HG03558 (cell line): ENCODE results near the gene SLC25A27.
"Not testable (repeated sequence)": the region's sequence is repeated elsewhere in the genome, so short reads cannot be mapped to it uniquely, and the experiment has no call there.

ENCODE experiments used
- ATAC-seq: cut with Tn5 transposase; IDR thresholded peaks from one replicate; pipeline ENCODE4 v1.9.1; 2021; ENCODE audit warnings: moderate number of reproducible peaks; ENCODE audit not compliant: unreplicated experiment; ENCODE audit errors: extremely low read depth

Gene SLC25A27, protein sequence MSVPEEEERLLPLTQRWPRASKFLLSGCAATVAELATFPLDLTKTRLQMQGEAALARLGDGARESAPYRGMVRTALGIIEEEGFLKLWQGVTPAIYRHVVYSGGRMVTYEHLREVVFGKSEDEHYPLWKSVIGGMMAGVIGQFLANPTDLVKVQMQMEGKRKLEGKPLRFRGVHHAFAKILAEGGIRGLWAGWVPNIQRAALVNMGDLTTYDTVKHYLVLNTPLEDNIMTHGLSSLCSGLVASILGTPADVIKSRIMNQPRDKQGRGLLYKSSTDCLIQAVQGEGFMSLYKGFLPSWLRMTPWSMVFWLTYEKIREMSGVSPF

DNA sequence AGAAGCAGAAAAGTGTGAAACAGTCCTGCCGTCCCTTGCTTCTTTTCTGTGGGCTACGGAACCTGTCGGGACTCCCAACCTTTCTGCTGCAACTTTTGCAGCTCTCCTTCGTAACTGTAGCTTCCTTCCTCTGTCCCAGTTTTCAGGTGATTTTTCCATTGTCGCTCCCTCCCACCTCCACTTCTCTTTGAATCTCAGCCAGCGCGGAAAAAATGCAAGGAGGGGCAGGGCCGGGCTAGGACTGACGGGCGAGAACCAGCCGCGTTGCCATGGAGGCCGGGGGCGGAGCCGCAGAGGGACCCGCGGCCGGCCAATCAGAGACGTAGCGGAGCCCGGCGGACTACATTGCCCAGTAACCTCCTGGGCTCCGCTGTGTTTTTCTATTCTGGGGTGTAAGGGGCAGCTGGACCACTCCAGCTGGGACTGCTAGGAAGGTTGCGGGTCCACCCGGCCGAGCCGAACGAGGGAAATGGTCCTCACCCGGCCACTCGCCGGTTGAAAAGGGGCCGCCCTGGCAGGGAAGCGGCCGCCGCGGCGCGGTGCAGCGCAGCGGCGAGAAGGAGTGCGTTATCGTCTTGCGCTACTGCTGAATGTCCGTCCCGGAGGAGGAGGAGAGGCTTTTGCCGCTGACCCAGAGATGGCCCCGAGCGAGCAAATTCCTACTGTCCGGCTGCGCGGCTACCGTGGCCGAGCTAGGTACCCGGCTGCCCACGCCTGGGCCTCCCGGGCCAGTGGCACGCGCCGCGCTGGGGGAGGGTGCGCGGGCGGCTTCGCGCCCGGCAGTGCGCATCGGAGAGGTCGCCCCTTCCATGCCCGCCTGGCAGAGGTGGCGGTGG, at the start of gene SLC25A27, which contains the start of gene CYP39A1:
SLC25A27 (plus strand) TSS at position 373 of the 836 bp plus-strand sequence; CDS start at position 591, 218 bp downstream.
CYP39A1 (minus strand) TSS at position 216 of the 836 bp plus-strand sequence. CDS start 236 bp downstream, outside the sequence.
- ATAC-seq: peak; percentile 100

DNA sequence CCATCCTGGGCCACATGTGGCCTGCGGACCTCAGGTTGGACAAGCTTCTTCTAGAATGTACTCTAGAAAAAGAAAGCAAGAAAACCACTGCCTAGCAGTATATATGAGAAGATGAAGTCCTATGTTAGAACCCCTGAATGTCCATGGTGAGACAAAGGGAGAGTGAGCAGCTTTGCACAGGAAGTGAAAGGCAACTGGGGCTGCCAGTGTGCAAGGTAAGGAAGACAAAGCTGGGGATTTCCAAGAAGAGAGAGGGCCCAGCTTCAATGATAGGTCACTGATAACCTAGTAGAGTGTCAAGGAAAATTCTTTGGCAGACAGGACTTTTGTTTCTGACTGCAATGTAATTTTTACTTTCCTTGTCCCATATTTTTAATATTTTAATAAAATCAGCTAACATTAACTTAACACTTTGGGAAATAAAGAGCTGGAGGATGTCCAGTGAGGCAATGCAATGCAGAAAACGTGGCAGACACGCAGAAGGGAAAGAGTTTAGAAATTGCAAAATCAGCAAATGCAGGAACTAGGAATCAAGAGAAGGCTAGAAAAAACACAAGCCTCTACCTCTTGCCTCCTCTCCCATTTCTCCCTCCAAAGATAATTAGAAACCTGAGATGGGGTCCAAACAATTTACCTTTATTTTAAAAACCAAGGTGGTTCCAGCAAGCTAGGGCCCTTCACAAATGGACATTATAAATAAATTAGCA, 47.5 kb upstream of the SLC25A27 start:
- ATAC-seq: no peak

DNA sequence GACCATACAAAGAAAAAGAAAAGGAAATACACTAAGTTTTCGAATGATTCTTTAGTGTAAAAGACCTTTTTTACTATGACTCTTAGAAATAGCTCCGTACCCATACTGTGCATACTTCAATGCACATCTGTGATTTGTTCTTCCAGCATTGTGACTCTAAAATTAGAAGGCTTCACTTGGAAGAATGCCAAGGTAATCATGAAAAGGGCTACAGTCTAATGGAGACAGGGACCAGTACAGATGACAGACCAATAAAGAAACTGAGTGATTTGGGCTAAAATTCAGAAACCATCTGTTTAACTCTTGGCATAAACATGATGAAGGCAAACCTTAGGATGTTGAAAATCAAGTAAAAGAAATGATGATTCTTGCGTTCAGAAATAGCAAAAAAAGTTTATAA, 46.4 kb upstream of the SLC25A27 start:
- ATAC-seq: no peak

DNA sequence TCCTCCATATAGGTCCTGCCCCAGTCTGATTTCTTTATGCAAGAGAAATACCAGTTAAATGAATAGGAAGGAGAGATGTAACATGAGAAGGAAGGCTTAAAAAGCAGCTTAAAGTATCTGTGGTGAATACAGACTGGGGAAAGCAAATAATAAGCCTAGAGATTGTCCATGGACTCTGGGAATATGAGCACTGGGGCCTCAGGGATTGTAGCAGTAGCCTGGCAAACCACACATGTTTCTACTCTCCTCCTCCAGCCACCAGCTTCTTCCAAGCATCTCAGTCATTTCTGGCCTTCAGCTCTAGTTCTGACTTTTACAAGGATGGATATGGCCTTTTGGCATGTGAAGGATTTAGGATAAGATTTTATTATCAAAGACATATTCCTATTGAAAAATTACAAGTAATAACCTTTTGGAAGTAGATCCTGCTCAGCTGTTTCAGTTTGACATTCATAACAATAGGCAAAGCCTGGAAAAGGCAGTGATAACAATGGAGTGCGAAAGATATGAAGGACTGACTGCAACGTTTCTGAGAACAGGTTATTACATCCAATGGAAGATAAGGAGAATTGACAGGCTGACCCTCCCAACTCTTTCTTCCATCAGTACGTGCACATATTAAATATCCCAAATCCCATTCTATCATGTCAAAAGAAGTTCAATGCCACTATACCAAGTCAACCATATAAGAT, 41.8 kb upstream of the SLC25A27 start:
- no peak for ATAC-seq

DNA sequence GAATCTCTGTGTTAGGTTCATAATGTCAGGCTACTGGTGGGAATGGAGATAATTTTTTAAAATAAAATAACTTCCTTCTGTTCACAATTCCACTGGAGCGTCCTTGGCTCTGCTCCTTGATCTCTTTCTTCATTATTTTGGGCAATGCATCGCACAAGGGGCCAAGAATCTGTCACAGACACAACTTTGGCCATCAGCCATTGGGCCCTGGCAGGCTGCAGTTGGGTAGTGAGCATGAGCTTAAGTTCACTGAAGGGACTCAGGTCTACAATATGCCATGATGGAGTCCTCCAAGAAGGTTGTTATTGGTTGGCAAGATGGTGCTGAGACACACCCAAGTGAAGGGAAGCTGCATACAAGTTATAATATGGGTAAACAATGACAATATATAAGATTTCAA, 40.1 kb upstream of the SLC25A27 start:
- ATAC-seq: no peak

DNA sequence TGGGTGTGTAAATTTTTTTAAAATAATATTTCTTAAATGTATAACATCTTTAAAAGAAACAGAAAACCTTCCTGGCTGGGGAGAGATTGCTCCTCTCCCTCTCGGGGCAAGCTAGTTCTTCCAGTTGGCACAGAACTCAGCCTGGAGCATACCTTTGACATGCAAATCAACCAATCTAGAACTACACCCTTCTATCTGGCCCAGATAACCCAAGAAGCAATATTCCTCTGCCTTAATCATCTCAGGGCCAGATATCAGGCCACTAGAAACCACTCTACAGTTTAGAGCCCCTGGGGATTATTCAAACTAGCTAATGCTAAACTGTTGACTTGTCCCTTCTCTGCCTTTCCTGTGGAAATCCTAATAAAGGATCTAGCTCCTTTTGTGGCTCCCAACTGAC, 34.0 kb upstream of the SLC25A27 start:
- ATAC-seq: no peak

DNA sequence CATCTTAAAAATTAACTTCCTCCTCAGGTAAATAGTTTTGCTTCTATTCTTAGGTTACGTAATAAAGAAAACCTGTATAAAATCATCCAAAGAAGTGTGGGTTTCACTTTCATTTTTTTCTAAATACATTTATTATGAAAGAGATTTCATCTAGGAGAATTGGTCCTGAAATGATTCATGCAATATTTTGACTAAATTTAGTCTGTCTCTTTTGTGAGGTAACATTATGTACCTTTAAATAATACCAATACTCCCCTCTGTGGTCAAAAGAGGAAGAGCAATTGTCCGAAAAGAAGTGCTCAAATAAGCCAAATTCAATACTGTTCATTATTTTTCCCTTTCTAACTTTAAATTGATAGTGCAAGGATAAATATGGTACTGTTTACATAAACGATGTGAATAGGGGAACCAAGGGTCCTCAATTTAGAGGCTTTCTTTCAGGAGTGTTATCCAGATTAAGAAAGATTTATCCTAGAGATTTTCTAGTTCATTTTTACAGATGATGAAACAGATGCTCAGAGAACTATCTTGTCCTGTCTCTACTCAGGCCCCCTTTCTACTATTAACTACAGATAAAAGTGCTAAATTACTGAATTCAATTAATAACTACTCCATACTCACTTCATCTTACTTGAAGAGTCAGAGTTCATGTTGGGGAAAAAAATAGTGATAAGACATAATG, 26.4 kb upstream of the SLC25A27 start:
- ATAC-seq: no peak

DNA sequence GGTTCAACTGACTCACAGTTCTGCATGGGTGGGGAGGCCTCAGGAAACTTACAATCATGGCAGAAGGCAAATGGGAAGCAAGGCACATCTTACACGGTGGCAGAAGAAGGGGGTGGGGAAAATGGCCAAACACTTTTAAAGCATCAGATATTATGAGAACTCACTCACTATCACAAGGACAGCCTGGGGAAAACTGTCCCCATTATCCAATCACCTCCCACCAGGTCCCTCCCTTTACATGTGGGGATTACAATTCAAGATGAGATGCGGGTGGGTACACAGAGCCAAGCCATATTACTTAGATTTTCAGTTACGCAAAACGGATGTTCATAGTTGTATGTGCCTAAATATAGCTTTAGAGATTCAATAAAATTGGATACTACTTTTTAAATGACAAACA, 25.8 kb upstream of the SLC25A27 start:
- ATAC-seq: no peak

DNA sequence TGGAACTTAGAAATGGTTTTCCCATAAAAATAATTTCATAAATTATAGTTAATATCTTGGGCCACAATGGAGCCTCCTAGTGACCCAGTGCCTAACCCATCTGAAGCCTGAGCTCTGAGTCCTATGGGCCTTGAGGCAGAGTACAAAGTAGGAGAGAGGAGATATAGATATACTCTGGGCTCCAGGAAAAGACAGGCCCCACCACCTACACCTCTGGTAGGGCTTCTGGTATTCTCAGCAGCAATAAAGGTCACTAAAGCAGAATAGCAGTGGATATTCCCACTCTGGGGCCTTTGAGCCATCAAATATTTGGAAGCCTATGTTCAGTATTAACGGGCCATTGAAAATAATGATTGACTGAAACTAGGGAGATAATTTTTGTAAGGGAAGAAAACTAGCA, 24.3 kb upstream of the SLC25A27 start:
- ATAC-seq: no peak

DNA sequence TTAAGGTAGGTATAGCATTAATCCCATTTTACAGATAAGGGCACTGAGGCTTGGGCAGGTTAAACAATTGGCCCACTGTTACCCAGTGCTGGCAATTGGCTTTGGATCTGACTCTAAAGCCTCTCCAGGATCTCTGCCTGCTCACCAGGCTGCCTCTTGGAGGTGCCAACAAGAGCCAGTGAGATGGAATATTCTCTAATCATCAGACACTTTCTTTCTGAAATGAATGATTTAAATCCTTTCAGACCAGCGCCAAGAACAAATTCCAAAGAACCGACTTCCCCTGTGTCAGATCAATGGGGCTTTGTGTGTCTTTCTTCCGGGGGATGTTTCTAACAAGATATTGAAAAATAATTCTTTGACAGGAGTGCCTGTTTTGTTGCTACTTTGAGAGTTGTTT, 23.8 kb upstream of the SLC25A27 start:
- no peak for ATAC-seq

DNA sequence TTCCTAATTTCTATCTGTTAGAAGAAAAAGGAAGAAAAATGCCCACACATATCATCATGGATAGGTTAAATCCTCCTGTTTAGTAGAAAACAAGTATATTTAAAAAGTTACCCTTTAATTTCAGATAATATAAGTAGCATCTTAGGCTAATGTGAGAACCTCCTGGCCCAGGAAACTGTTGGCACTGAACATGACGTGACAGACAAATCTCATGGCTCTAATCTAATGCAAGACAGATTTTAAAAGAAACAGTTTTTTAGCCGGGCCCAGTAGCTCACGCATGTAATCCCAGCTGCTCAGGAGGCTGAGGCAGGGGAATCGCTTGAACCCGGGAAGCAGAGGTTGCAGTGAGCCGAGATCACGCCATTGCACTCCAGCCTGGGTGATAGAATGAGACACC, 23.1 kb upstream of the SLC25A27 start:
- no peak for ATAC-seq

DNA sequence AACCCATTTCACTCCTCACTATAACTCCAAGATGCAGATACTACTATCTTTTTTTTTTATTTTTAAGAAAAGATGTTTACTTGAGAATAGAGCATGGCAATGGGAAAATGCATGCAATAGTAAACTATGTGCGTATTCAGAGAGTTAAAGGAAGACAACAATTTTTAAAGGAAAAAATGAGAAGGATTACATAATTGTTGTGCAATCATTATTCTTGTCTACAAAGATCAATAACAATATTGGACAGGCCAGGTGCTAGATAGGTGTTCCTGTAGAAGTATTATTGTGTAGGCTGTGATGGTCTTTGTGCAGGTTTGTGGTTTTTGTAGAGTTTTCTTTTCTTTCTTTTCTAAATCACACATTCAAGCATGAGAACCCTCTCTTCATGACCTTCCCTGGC, 20.7 kb upstream of the SLC25A27 start:
- ATAC-seq: no peak

DNA sequence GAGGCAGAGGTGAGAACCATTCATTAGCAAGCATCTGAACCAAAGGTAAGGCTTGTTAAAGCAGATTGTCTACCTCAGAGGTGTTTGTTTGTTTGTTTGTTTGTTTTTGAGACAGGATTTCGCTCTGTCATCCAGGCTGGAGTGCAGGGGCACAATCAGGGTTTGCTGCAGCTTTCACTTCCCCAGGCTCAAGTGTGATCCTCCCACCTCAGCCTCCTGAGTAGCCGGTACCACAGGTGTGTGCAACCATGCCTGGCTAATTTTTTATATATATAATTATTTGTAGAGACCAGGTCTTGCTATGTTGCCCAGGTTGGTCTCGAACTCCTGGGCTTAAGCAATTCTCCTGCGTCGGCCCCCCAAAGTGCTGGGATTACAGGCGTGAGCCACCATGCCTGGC, 17.3 kb upstream of the SLC25A27 start:
- no peak for ATAC-seq

DNA sequence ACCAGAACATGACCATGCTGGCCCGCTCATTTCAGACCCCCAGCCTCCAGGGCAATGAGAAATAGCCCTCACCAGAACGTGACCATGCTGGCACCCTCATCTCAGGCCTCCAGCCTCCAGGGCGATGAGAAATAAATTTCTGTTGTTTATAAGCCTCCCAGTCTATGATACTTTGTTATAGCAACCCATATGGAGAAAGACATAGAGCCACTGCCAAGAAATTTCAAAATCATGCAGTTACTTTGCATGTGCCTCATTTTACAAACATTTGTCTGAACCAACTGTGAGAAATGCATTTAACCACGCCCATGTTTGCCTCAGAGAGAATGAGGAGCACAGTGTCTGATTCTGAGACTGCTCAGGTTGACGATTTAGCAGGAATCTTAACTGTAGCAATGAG, 15.6 kb upstream of the SLC25A27 start:
- ATAC-seq: no peak

DNA sequence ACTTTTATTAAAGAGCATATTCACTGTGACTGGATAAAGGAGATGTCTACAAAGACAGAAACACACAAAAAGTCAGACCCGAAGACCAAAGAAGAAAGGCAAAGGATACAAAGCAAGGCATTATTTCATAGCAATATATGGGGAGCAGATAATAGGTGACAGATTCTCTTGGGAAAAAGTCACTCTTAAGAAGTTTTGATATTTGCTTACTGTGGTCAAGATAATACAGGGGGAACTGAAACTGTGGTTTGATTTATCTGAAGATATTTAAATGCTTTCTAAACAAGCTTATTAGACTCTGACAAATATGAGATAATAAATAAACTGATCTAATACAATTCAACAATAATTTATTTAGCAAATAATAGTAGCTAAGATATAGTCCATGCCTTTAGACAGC, 14.8 kb upstream of the SLC25A27 start:
- ATAC-seq: no peak

DNA sequence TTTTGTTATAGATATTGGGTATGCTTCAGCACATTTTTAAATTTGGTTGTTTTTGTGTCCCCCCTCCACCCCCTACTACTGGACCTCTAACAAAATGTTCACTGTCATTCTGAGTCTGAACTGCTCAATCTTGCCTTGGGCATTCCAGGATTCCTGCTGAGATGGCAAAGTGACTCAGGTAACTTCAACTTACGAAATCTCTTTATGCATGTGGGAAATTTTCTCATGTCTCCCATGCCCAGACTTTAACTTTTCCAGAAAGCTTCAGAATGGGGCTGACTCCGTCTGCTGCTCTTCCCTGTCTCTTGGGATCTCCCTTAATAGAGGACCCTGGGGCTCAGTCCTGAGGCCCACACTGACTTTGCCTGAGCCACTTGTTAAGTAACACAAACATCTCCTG, 14.1 kb upstream of the SLC25A27 start:
- ATAC-seq: no peak

DNA sequence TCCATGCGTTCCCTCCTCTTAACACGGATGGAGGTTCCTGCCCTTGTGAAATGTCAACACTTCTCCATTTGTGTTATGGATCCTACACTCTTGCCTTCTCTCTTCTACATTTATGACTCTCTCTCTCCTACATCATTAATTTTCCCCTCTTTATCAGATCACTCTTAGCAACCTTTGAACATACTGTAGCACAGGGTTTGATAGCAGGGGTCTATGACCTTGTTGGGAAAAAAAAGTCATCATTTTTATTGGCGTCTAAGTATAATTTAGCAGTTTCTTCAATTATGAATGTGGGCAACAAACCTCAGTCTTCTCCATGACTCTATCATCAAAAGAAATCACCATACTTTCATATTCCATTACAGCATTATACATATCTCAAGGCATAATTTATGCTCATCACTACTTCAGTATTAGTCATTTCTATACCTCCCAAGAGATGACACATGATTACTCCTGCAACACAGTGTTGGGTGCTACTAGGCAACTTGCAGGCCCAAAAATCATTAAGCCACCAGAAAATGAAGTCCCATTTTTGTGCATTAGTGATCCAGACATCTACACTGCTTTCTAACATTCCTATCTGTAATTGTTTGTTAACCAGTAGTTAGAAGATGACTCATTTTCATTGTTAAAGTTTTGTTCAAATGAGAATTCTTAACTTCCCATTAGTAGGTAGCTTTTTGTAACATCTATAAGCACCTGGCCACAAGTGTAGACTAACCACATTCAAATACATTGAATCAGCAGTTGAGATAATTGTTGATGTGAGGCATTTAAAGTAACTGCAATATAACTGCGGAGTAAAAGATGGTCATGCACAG, 9.6 kb upstream of the SLC25A27 start:
- no peak for ATAC-seq

DNA sequence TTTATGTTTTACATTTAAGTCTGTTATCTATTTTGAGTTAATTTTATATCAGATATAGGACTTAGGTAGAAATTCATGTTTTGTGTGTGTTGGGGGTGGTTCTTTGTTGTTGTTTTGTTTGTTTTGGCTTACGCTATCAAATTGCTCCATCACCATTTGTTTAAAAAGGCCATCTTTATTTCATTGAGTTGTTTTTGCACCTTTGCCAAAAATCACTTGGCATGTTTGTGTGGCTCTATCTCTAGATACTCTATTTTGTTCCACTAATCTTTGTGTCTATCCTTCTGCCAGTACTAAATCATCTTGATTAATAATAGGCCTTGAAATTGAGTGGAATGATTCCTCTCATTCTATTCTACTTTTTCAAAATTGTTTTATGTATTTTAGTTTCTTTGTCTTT, 7.5 kb upstream of the SLC25A27 start:
- no peak for ATAC-seq

DNA sequence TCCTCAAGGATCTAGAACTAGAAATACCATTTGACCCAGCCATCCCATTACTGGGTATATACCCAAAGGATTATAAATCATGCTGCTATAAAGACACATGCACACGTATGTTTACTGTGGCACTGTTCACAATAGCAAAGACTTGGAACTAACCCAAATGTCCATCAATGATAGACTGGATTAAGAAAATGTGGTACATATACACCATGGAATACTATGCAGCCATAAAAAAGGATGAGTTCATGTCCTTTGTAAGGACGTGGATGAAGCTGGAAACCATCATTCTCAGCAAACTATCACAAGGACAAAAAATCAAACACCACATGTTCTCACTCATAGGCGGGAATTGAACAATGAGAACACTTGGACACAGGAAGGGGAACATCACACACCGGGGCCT, 4.7 kb upstream of the SLC25A27 start:
- ATAC-seq: not testable (repeated sequence)
